Esophagus squamous epithelium (tissue), 4 donors: ENCODE results near the gene MLPH.

Experiments
- CTCF ChIP-seq, 6 experiments: fragments of 450-650 bp in 4 of 6; fragments of 200-600 bp in 2 of 6; sonication (generic) in 2 of 6; IDR thresholded peaks; one replicate each; pipeline ENCODE4 v1.5.1; 2016 to 2019; ENCODE audit warnings: antibody characterized with exemption in 6 of 6, mild to moderate bottlenecking in 4 of 6, moderate library complexity in 4 of 6
- POLR2A ChIP-seq, 4 donors: fragments of 450-650 bp; IDR thresholded peaks; one replicate each; pipeline ENCODE4 v1.6.1; 2017; ENCODE audit warnings: antibody characterized with exemption in 4 of 4, mild to moderate bottlenecking in 4 of 4, moderate library complexity in 3 of 4

GRCh38 chr2:237515621-237516275, 28.7 kb downstream of the MLPH start:
- TF ChIP-seq CTCF (IDR thresholded peaks at IDR 0.05) (no peak), POLR2A (IDR thresholded peaks at IDR 0.05) (no peak)
